Neural cell (in vitro differentiated cells): ENCODE measurements around the gene AP3S1. TPM values are rescaled to one million over a fixed set of nuclear protein-coding genes. Genes with fewer than 3 reads are reported as not detected.

ENCODE experiments used
- H2AFZ ChIP-seq: fragments of 200-600, 300-800 bp; sonication (generic), shearing (Covaris generic); 2 replicates; pipeline ENCODE4 v1.6.0; 2014; ENCODE audit warnings: low read depth, mild to moderate bottlenecking, antibody characterized with exemption, low read length, moderate library complexity
- H3F3A ChIP-seq: fragments of 200-600 bp; shearing (Covaris generic); 2 replicates; pipeline ENCODE4 v1.6.1; 2016; ENCODE audit warnings: mild to moderate bottlenecking, moderate library complexity, mixed read lengths, antibody characterized with exemption, low read length; ENCODE audit not compliant: insufficient read depth, poor library complexity, severe bottlenecking
- H3K27ac ChIP-seq: fragments of 200-600, 300-800 bp; sonication (generic), shearing (Covaris generic); 2 replicates; pipeline ENCODE4 v1.5.1; 2014; ENCODE audit warnings: mild to moderate bottlenecking, low read length, moderate library complexity
- H3K27me3 ChIP-seq: fragments of 300-800, 200-600 bp; sonication (generic), shearing (Covaris generic); 2 replicates; pipeline ENCODE4 v1.6.0; 2014; ENCODE audit warnings: mild to moderate bottlenecking, low read depth, low read length, moderate library complexity; ENCODE audit not compliant: insufficient read depth
- H3K36me3 ChIP-seq: fragments of 300-800, 200-600 bp; sonication (generic), shearing (Covaris generic); 2 replicates; pipeline ENCODE4 v1.5.1; 2014; ENCODE audit warnings: mild to moderate bottlenecking, antibody characterized with exemption, low read length, moderate library complexity; ENCODE audit not compliant: insufficient read depth
- H3K4me2 ChIP-seq: fragments of 300-800, 200-600 bp; sonication (generic), shearing (Covaris generic); 2 replicates; pipeline ENCODE4 v1.6.0; 2014; ENCODE audit warnings: mild to moderate bottlenecking, low read length
- H3K4me3 ChIP-seq: fragments of 300-800, 200-600 bp; sonication (generic), shearing (Covaris generic); 2 replicates; pipeline ENCODE4 v1.5.1; 2014; ENCODE audit warnings: mild to moderate bottlenecking, low read length, moderate library complexity
- H3K79me2 ChIP-seq: fragments of 200-600 bp; shearing (Covaris generic); replicated peaks from 2 replicates; pipeline ENCODE4 v1.6.0; 2014; ENCODE audit warnings: mild to moderate bottlenecking, low read length, moderate library complexity; ENCODE audit not compliant: insufficient read depth
- H3K9ac ChIP-seq: fragments of 300-800, 200-600 bp; sonication (generic), shearing (Covaris generic); 2 replicates; pipeline ENCODE4 v1.6.1; 2016; ENCODE audit warnings: mild to moderate bottlenecking, low read length, mixed read lengths
- H3K9me2 ChIP-seq: fragments of 200-600 bp; shearing (Covaris generic); 2 replicates; pipeline ENCODE4 v1.6.1; 2016; ENCODE audit warnings: mild to moderate bottlenecking, low read length, mixed read lengths; ENCODE audit not compliant: insufficient read depth
- H3K9me3 ChIP-seq: fragments of 200-600, 300-800 bp; sonication (generic), shearing (Covaris generic); 2 replicates; pipeline ENCODE4 v1.6.1; 2016; ENCODE audit warnings: mild to moderate bottlenecking, mixed run types, low read length, moderate library complexity, mixed read lengths
- H4K20me1 ChIP-seq: fragments of 200-600 bp; shearing (Covaris generic); 2 replicates; pipeline ENCODE4 v1.6.1; 2016; ENCODE audit warnings: mild to moderate bottlenecking, mixed run types; ENCODE audit not compliant: insufficient read depth
- EP300 ChIP-seq: fragments of 450-650 bp; conservative IDR thresholded peaks from 2 replicates; pipeline ENCODE4 v1.6.1; 2014; ENCODE audit warnings: antibody characterized with exemption, mild to moderate bottlenecking, moderate library complexity; ENCODE audit not compliant: poor library complexity, severe bottlenecking
- EZH2 ChIP-seq: fragments of 200-600, 300-800 bp; shearing (Covaris generic), sonication (generic); IDR thresholded peaks from 2 replicates; pipeline ENCODE4 v1.6.1; 2014; ENCODE audit warnings: antibody characterized with exemption, low read length, borderline replicate concordance, mild to moderate bottlenecking; ENCODE audit not compliant: insufficient read depth, poor library complexity, severe bottlenecking
- MXI1 ChIP-seq: fragments of 450-650 bp; conservative IDR thresholded peaks from 2 replicates; pipeline ENCODE4 v1.6.1; 2014; ENCODE audit warnings: antibody characterized with exemption, mild to moderate bottlenecking; ENCODE audit not compliant: poor library complexity, severe bottlenecking
- POLR2AphosphoS5 ChIP-seq: IDR thresholded peaks from 2 replicates; pipeline ENCODE4 v1.6.1; 2012
- RAD21 ChIP-seq: fragments of 450-650 bp; conservative IDR thresholded peaks from 2 replicates; pipeline ENCODE4 v1.6.1; 2014; ENCODE audit warnings: antibody characterized with exemption, mild to moderate bottlenecking, moderate library complexity
- SMC3 ChIP-seq: fragments of 450-650 bp; conservative IDR thresholded peaks from 2 replicates; pipeline ENCODE4 v1.6.1; 2014; ENCODE audit warnings: antibody characterized with exemption, mild to moderate bottlenecking, moderate library complexity; ENCODE audit not compliant: poor library complexity
- TAF1 ChIP-seq: IDR thresholded peaks from 2 replicates; pipeline ENCODE4 v1.6.1; 2012; ENCODE audit warnings: low read depth
- polyA plus RNA-seq: library from polyadenylated mRNA; depleted of rRNA; stranded (reverse); fragments of >200 nt; gene quantifications from 2 replicates; pipeline ENCODE4 v1.2.3, GENCODE V29; 2014
- TF ChIP-seq, protein P1 (sequence below): fragments of 450-650 bp; IDR thresholded peaks from 2 replicates; pipeline ENCODE4 v1.5.1; 2014; ENCODE audit warnings: antibody characterized with exemption, mild to moderate bottlenecking, moderate library complexity; ENCODE audit not compliant: poor library complexity, severe bottlenecking

Gene AP3S1
- polyA plus RNA-seq, 1 donor from 2014 or later, result 207 TPM

DNA sequence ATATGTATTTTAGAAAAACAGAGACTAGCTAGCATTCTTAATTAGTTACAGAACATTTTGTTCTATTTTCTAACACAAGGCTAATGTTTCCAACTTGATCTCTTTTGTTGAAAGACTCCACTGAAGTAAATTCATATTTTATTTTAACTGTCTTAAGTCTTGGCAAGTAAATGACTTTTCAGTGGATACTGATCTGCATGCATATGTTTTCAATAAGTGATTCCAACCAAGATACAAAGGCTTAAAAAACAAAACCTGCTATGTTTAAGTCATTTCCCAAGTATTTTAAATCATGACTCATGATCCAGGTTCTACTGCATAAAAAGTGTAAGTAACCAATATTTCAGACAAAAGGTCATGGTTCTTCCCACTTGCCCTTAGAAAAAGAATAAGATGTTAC lies 31.0 kb upstream of the AP3S1 start:
- Histone ChIP-seq H4K20me1 (no peaks in the 10 kb centered on the region), H3K36me3 (peaks cover 9% of the 10 kb centered on the region), H3K27ac (no peak overlapping the region), H3K4me3 (peak overlapping the region; percentile 17), H3K9ac (no peak overlapping the region), H3F3A (no peaks in the 10 kb centered on the region), H3K79me2 (peaks cover 24% of the 10 kb centered on the region), H3K9me2 (no peaks in the 10 kb centered on the region), H2AFZ (no peak overlapping the region), H3K4me2 (no peak overlapping the region), H3K9me3 (no peaks in the 10 kb centered on the region), H3K27me3 (no peaks in the 10 kb centered on the region)
- TF ChIP-seq, protein P1, sequence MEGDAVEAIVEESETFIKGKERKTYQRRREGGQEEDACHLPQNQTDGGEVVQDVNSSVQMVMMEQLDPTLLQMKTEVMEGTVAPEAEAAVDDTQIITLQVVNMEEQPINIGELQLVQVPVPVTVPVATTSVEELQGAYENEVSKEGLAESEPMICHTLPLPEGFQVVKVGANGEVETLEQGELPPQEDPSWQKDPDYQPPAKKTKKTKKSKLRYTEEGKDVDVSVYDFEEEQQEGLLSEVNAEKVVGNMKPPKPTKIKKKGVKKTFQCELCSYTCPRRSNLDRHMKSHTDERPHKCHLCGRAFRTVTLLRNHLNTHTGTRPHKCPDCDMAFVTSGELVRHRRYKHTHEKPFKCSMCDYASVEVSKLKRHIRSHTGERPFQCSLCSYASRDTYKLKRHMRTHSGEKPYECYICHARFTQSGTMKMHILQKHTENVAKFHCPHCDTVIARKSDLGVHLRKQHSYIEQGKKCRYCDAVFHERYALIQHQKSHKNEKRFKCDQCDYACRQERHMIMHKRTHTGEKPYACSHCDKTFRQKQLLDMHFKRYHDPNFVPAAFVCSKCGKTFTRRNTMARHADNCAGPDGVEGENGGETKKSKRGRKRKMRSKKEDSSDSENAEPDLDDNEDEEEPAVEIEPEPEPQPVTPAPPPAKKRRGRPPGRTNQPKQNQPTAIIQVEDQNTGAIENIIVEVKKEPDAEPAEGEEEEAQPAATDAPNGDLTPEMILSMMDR, result no peak
- TF ChIP-seq EP300 (no peak), TAF1 (no peak), EZH2 (no peak), SMC3 (no peak), POLR2AphosphoS5 (no peak), MXI1 (no peak)

DNA sequence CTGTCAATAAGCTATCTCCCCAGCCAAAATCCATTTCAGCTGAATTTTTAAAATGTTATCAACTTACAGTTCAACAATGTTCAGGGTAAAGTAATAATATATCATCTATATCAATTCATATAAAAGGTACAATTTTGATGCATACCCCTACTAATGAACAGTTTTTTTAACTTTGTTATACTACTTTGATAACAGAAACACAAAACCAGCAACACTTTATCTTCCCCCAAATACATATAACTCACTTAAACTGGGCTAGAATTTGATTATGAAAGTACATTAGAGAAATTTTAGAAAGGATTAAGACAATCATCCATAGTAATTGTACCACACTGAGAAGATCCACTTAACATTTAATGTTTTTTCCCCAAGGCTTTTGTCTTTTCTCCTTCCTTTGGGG lies 30.3 kb upstream of the AP3S1 start:
- Histone ChIP-seq H3K9me2 (no peaks in the 10 kb centered on the region), H3K27ac (no peak overlapping the region), H4K20me1 (no peaks in the 10 kb centered on the region), H2AFZ (no peak overlapping the region), H3K9me3 (no peaks in the 10 kb centered on the region), H3K27me3 (no peaks in the 10 kb centered on the region), H3K4me3 (peak overlapping the region; percentile 17), H3K36me3 (peaks cover 9% of the 10 kb centered on the region), H3K79me2 (peaks cover 24% of the 10 kb centered on the region), H3F3A (no peaks in the 10 kb centered on the region), H3K9ac (no peak overlapping the region), H3K4me2 (no peak overlapping the region)
- TF ChIP-seq, protein P1, result no peak

DNA sequence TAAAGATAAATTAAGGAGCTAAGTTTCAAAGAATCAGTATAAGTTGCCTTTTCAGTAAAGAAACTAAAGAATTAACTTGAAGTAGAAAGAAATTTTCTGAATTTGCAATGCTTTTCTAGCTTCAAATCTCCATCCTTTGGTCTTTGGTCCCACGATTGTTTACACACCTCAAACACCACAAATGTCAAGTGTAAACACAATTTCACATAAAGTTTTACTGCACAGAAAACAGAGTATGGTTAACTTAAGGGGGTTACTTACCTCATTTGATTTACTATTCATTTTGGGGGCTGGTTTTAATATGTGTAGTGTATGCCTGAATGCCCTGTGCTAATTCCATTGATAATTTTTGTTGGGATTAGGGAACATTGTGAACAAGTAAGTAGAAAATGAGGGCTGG lies 29.4 kb upstream of the AP3S1 start:
- peak overlapping the region; percentile 17 for H3K4me3 ChIP-seq

More for the DNA sequence above, 29.4 kb upstream of the AP3S1 start:
- no peak overlapping the region for H3K9ac ChIP-seq
- H3K9me3 ChIP-seq, result no peaks in the 10 kb centered on the region
- no peak overlapping the region for H3K27ac ChIP-seq
- H3K9me2 ChIP-seq, result no peaks in the 10 kb centered on the region
- TF ChIP-seq RAD21 (no peak), TAF1 (no peak), POLR2AphosphoS5 (no peak), EZH2 (no peak), MXI1 (no peak), SMC3 (no peak)
- TF ChIP-seq, protein P1, result no peak
- H4K20me1 ChIP-seq, result no peaks in the 10 kb centered on the region
- H2AFZ ChIP-seq, result no peak overlapping the region
- no peaks in the 10 kb centered on the region for H3K27me3 ChIP-seq
- H3K4me2 ChIP-seq, result peak overlapping the region; percentile 44
- H3K36me3 ChIP-seq, result peaks cover 9% of the 10 kb centered on the region
- peaks cover 24% of the 10 kb centered on the region for H3K79me2 ChIP-seq
- no peaks in the 10 kb centered on the region for H3F3A ChIP-seq
